Activated CD8-positive, alpha-beta T cell treated with anti-CD3 and anti-CD28 coated beads for 36 hours (primary cell): ENCODE data around the gene DIPK1A. TPM values are rescaled to one million over a fixed set of nuclear protein-coding genes. Genes with fewer than 3 reads are reported as not detected.

Source experiments
- ATAC-seq: fragments of 200-7000 bp; cut with Tn5 transposase; one replicate; pipeline ENCODE4 v1.10.0; 2021; ENCODE audit warnings: mild to moderate bottlenecking, moderate library complexity
- CTCF ChIA-PET: fragments of 350-600 bp; sonication (Branson Sonifier 250); formaldehyde crosslinking; loops from one replicate; lab custom pipeline; 2021; ENCODE audit warnings: antibody characterized with exemption; lab: Charles Lee
- POLR2A ChIA-PET: fragments of 350-600 bp; sonication (Branson Sonifier 250); formaldehyde crosslinking; loops from one replicate; lab custom pipeline; 2021; ENCODE audit warnings: antibody characterized with exemption; lab: Charles Lee
- DNase-seq: peaks from one replicate; pipeline ENCODE4 v3.0.0-alpha.2; 2020
- H3K27ac Mint-ChIP-seq: one replicate; pipeline ENCODE4 v1.8.0; 2021; ENCODE audit warnings: mild to moderate bottlenecking, mixed read lengths
- H3K27me3 Mint-ChIP-seq: one replicate; pipeline ENCODE4 v1.8.0; 2021; ENCODE audit warnings: mixed read lengths
- H3K36me3 Mint-ChIP-seq: one replicate; pipeline ENCODE4 v1.8.0; 2021; ENCODE audit warnings: low read depth, mixed read lengths
- H3K4me1 Mint-ChIP-seq: one replicate; pipeline ENCODE4 v1.8.0; 2021; ENCODE audit warnings: low read depth, mixed read lengths
- H3K4me3 Mint-ChIP-seq: one replicate; pipeline ENCODE4 v1.8.0; 2021; ENCODE audit warnings: mild to moderate bottlenecking, moderate library complexity, mixed read lengths
- H3K9me3 Mint-ChIP-seq: one replicate; pipeline ENCODE4 v1.8.0; 2021; ENCODE audit warnings: mixed read lengths
- CTCF ChIP-seq: fragments of 200-600 bp; IDR thresholded peaks from one replicate; pipeline ENCODE4 v1.8.0; 2022; ENCODE audit warnings: antibody characterized with exemption, mild to moderate bottlenecking
- intact Hi-C: fragments of 100-400 bp; cut with micrococcal nuclease; formaldehyde crosslinking; loops from one replicate; pipeline ENCODE4 v1.10.0; 2022
- total RNA-seq, 2 experiments: library from RNA; stranded (reverse); gene quantifications; one replicate each; pipeline ENCODE4 v1.2.3, GENCODE V29; 2021

The DIPK1A gene
- total RNA-seq, 2 experiments from 2014 or later, result 8.1 to 9.0 TPM

GRCh38 chr1:92797961-92798360 lies 163.3 kb downstream of the DIPK1A start:
- Mint-ChIP-seq H3K4me1 (no peaks in the 10 kb centered on the region), H3K4me3 (no peak overlapping the region), H3K36me3 (no peaks in the 10 kb centered on the region), H3K27ac (no peak overlapping the region), H3K9me3 (no peaks in the 10 kb centered on the region), H3K27me3 (peaks cover 22% of the 10 kb centered on the region)
- intact Hi-C loops, result no loop called here
- ATAC-seq (no peak), DNase-seq (no peak)
- ChIA-PET POLR2A (no interaction called here), CTCF (interaction anchor here (0.6 to 0.8 kb wide), 2 partner anchors 8 to 480 kb away, joined by 4 read pairs; no protein-coding TSS in a partner anchor)
- TF ChIP-seq CTCF, result no peak

- no peak overlapping the region for H3K4me3 Mint-ChIP-seq
- H3K27ac Mint-ChIP-seq, result no peak overlapping the region
- ATAC-seq, result no peak
- DNase-seq, result no peak
- intact Hi-C loops, result no loop called here
- no peak for TF ChIP-seq CTCF
- ChIA-PET CTCF (no interaction called here), POLR2A (no interaction called here)
- H3K9me3 Mint-ChIP-seq, result no peaks in the 10 kb centered on the region
- no peaks in the 10 kb centered on the region for H3K4me1 Mint-ChIP-seq
- H3K27me3 Mint-ChIP-seq, result peaks cover 25% of the 10 kb centered on the region
- H3K36me3 Mint-ChIP-seq, result no peaks in the 10 kb centered on the region
These were observed 164.0 kb downstream of the DIPK1A start for GRCh38 chr1:92797297-92797696.

GRCh38 chr1:92795166-92795565 lies 166.1 kb downstream of the DIPK1A start:
- intact Hi-C loops, result no loop called here
- Mint-ChIP-seq H3K4me3 (no peak overlapping the region), H3K27ac (no peak overlapping the region), H3K27me3 (peaks cover 34% of the 10 kb centered on the region), H3K36me3 (no peaks in the 10 kb centered on the region), H3K9me3 (no peaks in the 10 kb centered on the region), H3K4me1 (peaks cover 2% of the 10 kb centered on the region)
- ATAC-seq (no peak), DNase-seq (no peak)
- CTCF ChIA-PET, result interaction anchor here (1.2 to 1.5 kb wide), 2 partner anchors 9 to 13 kb away, joined by 3 to 4 read pairs; partner anchors contain the start of gene EVI5
- TF ChIP-seq CTCF, result no peak
- POLR2A ChIA-PET, result interaction anchor here (1.0 kb wide), 1 partner anchor 37 kb away, joined by 3 read pairs; the partner anchor contains the start of gene RPL5

- intact Hi-C loops, result no loop called here
- ChIA-PET POLR2A (no interaction called here), CTCF (interaction anchor here (1.9 to 4.1 kb wide), 2 partner anchors 25 to 43 kb away, joined by 8 to 21 read pairs; no protein-coding TSS in a partner anchor)
- Mint-ChIP-seq H3K27me3 (peaks cover 44% of the 10 kb centered on the region), H3K9me3 (no peaks in the 10 kb centered on the region), H3K36me3 (no peaks in the 10 kb centered on the region), H3K4me3 (no peak overlapping the region), H3K4me1 (peaks cover 2% of the 10 kb centered on the region), H3K27ac (no peak overlapping the region)
- ATAC-seq (no peak), DNase-seq (no peak)
- no peak for TF ChIP-seq CTCF
These were observed 168.9 kb downstream of the DIPK1A start for GRCh38 chr1:92792340-92792782.

Other genes starting within 250 kb of the DIPK1A start
- gene EVI5, start 176.4 kb downstream of the DIPK1A start, total RNA-seq, result 10 to 100 TPM; 25.7 to 27.9 TPM
- 1,000 to 10,000 TPM; 1,782 to 1,792 TPM for gene RPL5, start 129.4 kb downstream of the DIPK1A start, total RNA-seq
- 10 to 100 TPM; 65.0 to 70.9 TPM for gene MTF2, start 117.8 kb upstream of the DIPK1A start, total RNA-seq
- 10 to 100 TPM; 29.2 to 31.6 TPM for gene TMED5, start 219.0 kb upstream of the DIPK1A start, total RNA-seq
- 10 to 100 TPM; 21.8 to 24.6 TPM for gene CCDC18, start 219.3 kb upstream of the DIPK1A start, total RNA-seq